ENCODE measurements around the gene H6PD.

DNA sequence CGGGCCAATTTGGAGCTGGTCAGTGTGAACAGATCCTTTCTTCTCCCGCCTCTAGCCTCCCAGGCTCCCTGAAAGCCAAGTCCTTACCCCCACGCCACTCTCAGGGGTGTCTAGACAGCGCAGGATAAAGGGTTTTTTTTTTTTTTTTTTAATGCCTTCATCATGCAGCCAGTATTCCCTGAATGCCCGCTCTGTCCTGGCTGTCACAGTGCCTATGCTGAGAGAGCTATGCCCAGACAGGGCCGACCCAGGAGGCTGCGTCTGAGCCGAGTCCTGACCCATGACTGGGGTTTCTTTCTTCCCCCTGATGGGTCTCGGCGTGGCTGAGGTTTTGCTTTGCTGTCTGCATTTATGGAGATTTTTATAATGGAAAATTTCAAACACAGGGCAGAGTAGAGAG, 76.5 kb downstream of the H6PD start:
- TF ChIP-seq, protein P1, sequence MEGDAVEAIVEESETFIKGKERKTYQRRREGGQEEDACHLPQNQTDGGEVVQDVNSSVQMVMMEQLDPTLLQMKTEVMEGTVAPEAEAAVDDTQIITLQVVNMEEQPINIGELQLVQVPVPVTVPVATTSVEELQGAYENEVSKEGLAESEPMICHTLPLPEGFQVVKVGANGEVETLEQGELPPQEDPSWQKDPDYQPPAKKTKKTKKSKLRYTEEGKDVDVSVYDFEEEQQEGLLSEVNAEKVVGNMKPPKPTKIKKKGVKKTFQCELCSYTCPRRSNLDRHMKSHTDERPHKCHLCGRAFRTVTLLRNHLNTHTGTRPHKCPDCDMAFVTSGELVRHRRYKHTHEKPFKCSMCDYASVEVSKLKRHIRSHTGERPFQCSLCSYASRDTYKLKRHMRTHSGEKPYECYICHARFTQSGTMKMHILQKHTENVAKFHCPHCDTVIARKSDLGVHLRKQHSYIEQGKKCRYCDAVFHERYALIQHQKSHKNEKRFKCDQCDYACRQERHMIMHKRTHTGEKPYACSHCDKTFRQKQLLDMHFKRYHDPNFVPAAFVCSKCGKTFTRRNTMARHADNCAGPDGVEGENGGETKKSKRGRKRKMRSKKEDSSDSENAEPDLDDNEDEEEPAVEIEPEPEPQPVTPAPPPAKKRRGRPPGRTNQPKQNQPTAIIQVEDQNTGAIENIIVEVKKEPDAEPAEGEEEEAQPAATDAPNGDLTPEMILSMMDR (IDR thresholded peaks at IDR 0.05; ENCODE audit: insufficient read depth, low read length) = no peak
- no peak for TF ChIP-seq POLR2AphosphoS5 (IDR thresholded peaks at IDR 0.05; ENCODE audit: low read depth)
- TF ChIP-seq, protein P2, sequence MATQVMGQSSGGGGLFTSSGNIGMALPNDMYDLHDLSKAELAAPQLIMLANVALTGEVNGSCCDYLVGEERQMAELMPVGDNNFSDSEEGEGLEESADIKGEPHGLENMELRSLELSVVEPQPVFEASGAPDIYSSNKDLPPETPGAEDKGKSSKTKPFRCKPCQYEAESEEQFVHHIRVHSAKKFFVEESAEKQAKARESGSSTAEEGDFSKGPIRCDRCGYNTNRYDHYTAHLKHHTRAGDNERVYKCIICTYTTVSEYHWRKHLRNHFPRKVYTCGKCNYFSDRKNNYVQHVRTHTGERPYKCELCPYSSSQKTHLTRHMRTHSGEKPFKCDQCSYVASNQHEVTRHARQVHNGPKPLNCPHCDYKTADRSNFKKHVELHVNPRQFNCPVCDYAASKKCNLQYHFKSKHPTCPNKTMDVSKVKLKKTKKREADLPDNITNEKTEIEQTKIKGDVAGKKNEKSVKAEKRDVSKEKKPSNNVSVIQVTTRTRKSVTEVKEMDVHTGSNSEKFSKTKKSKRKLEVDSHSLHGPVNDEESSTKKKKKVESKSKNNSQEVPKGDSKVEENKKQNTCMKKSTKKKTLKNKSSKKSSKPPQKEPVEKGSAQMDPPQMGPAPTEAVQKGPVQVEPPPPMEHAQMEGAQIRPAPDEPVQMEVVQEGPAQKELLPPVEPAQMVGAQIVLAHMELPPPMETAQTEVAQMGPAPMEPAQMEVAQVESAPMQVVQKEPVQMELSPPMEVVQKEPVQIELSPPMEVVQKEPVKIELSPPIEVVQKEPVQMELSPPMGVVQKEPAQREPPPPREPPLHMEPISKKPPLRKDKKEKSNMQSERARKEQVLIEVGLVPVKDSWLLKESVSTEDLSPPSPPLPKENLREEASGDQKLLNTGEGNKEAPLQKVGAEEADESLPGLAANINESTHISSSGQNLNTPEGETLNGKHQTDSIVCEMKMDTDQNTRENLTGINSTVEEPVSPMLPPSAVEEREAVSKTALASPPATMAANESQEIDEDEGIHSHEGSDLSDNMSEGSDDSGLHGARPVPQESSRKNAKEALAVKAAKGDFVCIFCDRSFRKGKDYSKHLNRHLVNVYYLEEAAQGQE (IDR thresholded peaks at IDR 0.05; ENCODE audit: insufficient replicate concordance, low read depth) = no peak
- no peak for TF ChIP-seq SPI1 (IDR thresholded peaks at IDR 0.05; ENCODE audit: borderline replicate concordance, low read depth)
- TF ChIP-seq GABPA (IDR thresholded peaks at IDR 0.05; ENCODE audit: low read depth) = no peak
